OCI-LY3 (cell line): Measurements from ENCODE around the gene LIPT2.

Experiments used
- H2AFZ ChIP-seq: fragments of 200-600, 300-600 bp; shearing (Covaris generic); 2 replicates; pipeline ENCODE4 v1.6.0; 2014; ENCODE audit warnings: antibody characterized with exemption, low read depth, low read length
- H3K27ac ChIP-seq: fragments of 200-600, 300-600 bp; sonication (generic); 2 replicates; pipeline ENCODE4 v1.5.1; 2014; ENCODE audit warnings: mild to moderate bottlenecking, low read length, moderate library complexity, mixed read lengths
- H3K27me3 ChIP-seq: fragments of 200-600, 300-600 bp; sonication (generic); 2 replicates; pipeline ENCODE4 v1.6.1; 2014; ENCODE audit warnings: low read depth, low read length, mixed read lengths
- H3K36me3 ChIP-seq: fragments of 200-600, 300-600 bp; sonication (generic); replicated peaks from 2 replicates; pipeline ENCODE3; 2014; ENCODE audit warnings: low read depth, low read length, mixed read lengths
- H3K4me1 ChIP-seq: fragments of 300-600, 200-600 bp; sonication (generic); 2 replicates; pipeline ENCODE4 v1.6.1; 2014; ENCODE audit warnings: low read length, mixed read lengths
- H3K4me2 ChIP-seq: fragments of 200-600, 300-600 bp; sonication (generic); 2 replicates; pipeline ENCODE4 v1.6.1; 2014; ENCODE audit warnings: low read length, mixed read lengths
- H3K4me3 ChIP-seq: fragments of 300-600, 200-600 bp; sonication (generic); 2 replicates; pipeline ENCODE4 v1.5.1; 2014; ENCODE audit warnings: antibody characterized with exemption, mild to moderate bottlenecking, low read length, moderate library complexity
- H3K79me2 ChIP-seq: fragments of 300-600, 200-600 bp; shearing (Covaris generic); 2 replicates; pipeline ENCODE4 v1.6.1; 2014; ENCODE audit warnings: mild to moderate bottlenecking, low read length, mixed read lengths
- H3K9ac ChIP-seq: fragments of 300-600, 200-600 bp; shearing (Covaris generic); 2 replicates; pipeline ENCODE4 v1.6.0; 2014; ENCODE audit warnings: mild to moderate bottlenecking, low read length, moderate library complexity
- H3K9me3 ChIP-seq: fragments of 200-600, 300-600 bp; shearing (Covaris generic); 2 replicates; pipeline ENCODE4 v1.6.1; 2014; ENCODE audit warnings: low read length, mixed read lengths; ENCODE audit not compliant: insufficient read depth
- H4K20me1 ChIP-seq: fragments of 200-600, 300-600 bp; sonication (generic); 2 replicates; pipeline ENCODE4 v1.6.1; 2016; ENCODE audit warnings: low read length, mixed read lengths; ENCODE audit not compliant: insufficient read depth
- CTCF ChIP-seq: fragments of 200-600, 300-600 bp; sonication (generic); IDR thresholded peaks from 2 replicates; pipeline ENCODE4 v1.5.1; 2014; ENCODE audit warnings: antibody characterized with exemption, low read length, low read depth
- EZH2phosphoT487 ChIP-seq: fragments of 200-600 bp; shearing (Covaris generic); IDR thresholded peaks from 2 replicates; pipeline ENCODE4 v1.6.1; 2018; ENCODE audit warnings: antibody characterized with exemption, mixed run types, low read depth

Gene LIPT2

GRCh38 chr11:74465291-74465708 is 28.2 kb downstream of the LIPT2 start:
- Histone ChIP-seq H3K27me3 (no peaks in the 10 kb centered on the region), H3K4me3 (no peak overlapping the region), H3K4me1 (no peaks in the 10 kb centered on the region), H3K9ac (no peak overlapping the region), H3K4me2 (no peak overlapping the region), H2AFZ (no peak overlapping the region), H3K27ac (no peak overlapping the region), H3K9me3 (no peaks in the 10 kb centered on the region), H3K36me3 (no peaks in the 10 kb centered on the region), H3K79me2 (no peaks in the 10 kb centered on the region), H4K20me1 (no peaks in the 10 kb centered on the region)
- TF ChIP-seq EZH2phosphoT487 (no peak), CTCF (no peak)

GRCh38 chr11:74464746-74465145 is 28.8 kb downstream of the LIPT2 start:
- no peaks in the 10 kb centered on the region for H3K4me1 ChIP-seq
- H3K4me3 ChIP-seq, result no peak overlapping the region
- no peak overlapping the region for H2AFZ ChIP-seq
- no peak overlapping the region for H3K27ac ChIP-seq
- no peaks in the 10 kb centered on the region for H3K9me3 ChIP-seq
- no peaks in the 10 kb centered on the region for H3K27me3 ChIP-seq
- TF ChIP-seq CTCF (no peak), EZH2phosphoT487 (no peak)
- no peaks in the 10 kb centered on the region for H3K79me2 ChIP-seq
- no peaks in the 10 kb centered on the region for H4K20me1 ChIP-seq
- H3K4me2 ChIP-seq, result no peak overlapping the region
- no peak overlapping the region for H3K9ac ChIP-seq
- H3K36me3 ChIP-seq, result no peaks in the 10 kb centered on the region

GRCh38 chr11:74463216-74463615 is 30.3 kb downstream of the LIPT2 start:
- H3K36me3 ChIP-seq, result no peaks in the 10 kb centered on the region
- H3K27me3 ChIP-seq, result no peaks in the 10 kb centered on the region
- no peaks in the 10 kb centered on the region for H4K20me1 ChIP-seq
- no peaks in the 10 kb centered on the region for H3K9me3 ChIP-seq
- no peak overlapping the region for H3K4me3 ChIP-seq
- no peak overlapping the region for H3K27ac ChIP-seq
- H3K79me2 ChIP-seq, result no peaks in the 10 kb centered on the region
- H2AFZ ChIP-seq, result no peak overlapping the region
- no peak overlapping the region for H3K4me2 ChIP-seq
- no peak overlapping the region for H3K9ac ChIP-seq
- TF ChIP-seq CTCF (no peak), EZH2phosphoT487 (no peak)
- H3K4me1 ChIP-seq, result no peaks in the 10 kb centered on the region

- Histone ChIP-seq H3K4me3 (no peak overlapping the region), H3K27me3 (no peaks in the 10 kb centered on the region), H3K9me3 (no peaks in the 10 kb centered on the region), H3K9ac (no peak overlapping the region), H3K4me1 (no peaks in the 10 kb centered on the region), H3K79me2 (no peaks in the 10 kb centered on the region), H3K4me2 (no peak overlapping the region), H3K27ac (no peak overlapping the region), H2AFZ (no peak overlapping the region), H3K36me3 (no peaks in the 10 kb centered on the region), H4K20me1 (no peaks in the 10 kb centered on the region)
- no peak for TF ChIP-seq CTCF
- no peak for TF ChIP-seq EZH2phosphoT487
These were observed 30.9 kb downstream of the LIPT2 start for GRCh38 chr11:74462631-74463030.
